Sigmoid colon (tissue), 4 donors: ENCODE results near the gene DNAH17.

Source experiments
- CTCF ChIP-seq, 4 experiments: fragments of 450-650 bp in 3 of 4; fragments of 200-600 bp in 1 of 4; IDR thresholded peaks; one replicate each; pipeline ENCODE4 v1.5.1; 2016 to 2019; ENCODE audit warnings: antibody characterized with exemption in 4 of 4, mild to moderate bottlenecking in 3 of 4, moderate library complexity in 2 of 4
- EP300 ChIP-seq, 4 donors: sonication (generic); formaldehyde crosslinking; IDR thresholded peaks; one replicate each; pipeline ENCODE4 v1.6.1; 2017; ENCODE audit warnings: antibody characterized with exemption in 4 of 4

GRCh38 chr17:78547035-78547434, 30.2 kb downstream of the DNAH17 start:
- TF ChIP-seq CTCF (IDR thresholded peaks at IDR 0.05) (no peak), EP300 (IDR thresholded peaks at IDR 0.05) (no peak)
